Ramos (cell line): ENCODE results near the gene SLC16A6.
"Not testable (repeated sequence)": the region's sequence is repeated elsewhere in the genome, so short reads cannot be mapped to it uniquely, and the experiment has no call there.

ENCODE experiments used
- in situ Hi-C: fragments of 300-500 bp; cut with MboI; formaldehyde crosslinking; loops from one replicate; pipeline ENCODE4 v1.14.3; 2022; ENCODE audit warnings: low sequenced_read_pairs; ENCODE audit not compliant: unreplicated experiment

The SLC16A6 gene

GRCh38 chr17:68228817-68229570 is 61.9 kb downstream of the SLC16A6 start:
- in situ Hi-C loops, result loop anchor here (25.0 kb wide), 3 partner anchors 417 to 1358 kb away; no protein-coding TSS in a partner anchor

GRCh38 chr17:68228039-68228680 is 62.8 kb downstream of the SLC16A6 start:
- in situ Hi-C loops, result loop anchor here (25.0 kb wide), 3 partner anchors 416 to 1359 kb away; no protein-coding TSS in a partner anchor

GRCh38 chr17:68225055-68225454 is 65.9 kb downstream of the SLC16A6 start:
- in situ Hi-C loops, result loop anchor here (25.0 kb wide), 3 partner anchors 413 to 1362 kb away; no protein-coding TSS in a partner anchor

- in situ Hi-C loops, result no loop called here
Measured at GRCh38 chr17:68222606-68223005, 68.3 kb downstream of the SLC16A6 start.

- in situ Hi-C loops, result no loop called here
Measured at GRCh38 chr17:68221786-68222185, 69.1 kb downstream of the SLC16A6 start.

GRCh38 chr17:68220786-68221185 is 70.1 kb downstream of the SLC16A6 start:
- in situ Hi-C loops, result not testable (repeated sequence)

GRCh38 chr17:68220186-68220585 is 70.7 kb downstream of the SLC16A6 start:
- in situ Hi-C loops, result not testable (repeated sequence)

- in situ Hi-C loops, result not testable (repeated sequence)
Measured at GRCh38 chr17:68219429-68219828, 71.5 kb downstream of the SLC16A6 start.
